ENCODE results near the gene MTHFD2L. TPM values are rescaled to one million over a fixed set of nuclear protein-coding genes. Genes with fewer than 3 reads are reported as not detected.

Gene MTHFD2L
- total RNA-seq, 1 experiment from 2014 or later, result 11.6 TPM

- Mint-ChIP-seq H3K4me3 (ENCODE audit: unreplicated experiment) (no peak overlapping the region), H3K27me3 (ENCODE audit: insufficient read depth, unreplicated experiment) (peaks cover 2% of the 10 kb centered on the region), H3K27ac (ENCODE audit: unreplicated experiment) (no peak overlapping the region), H3K9me3 (ENCODE audit: unreplicated experiment) (no peaks in the 10 kb centered on the region), H3K4me1 (ENCODE audit: low read depth, unreplicated experiment) (no peaks in the 10 kb centered on the region), H3K36me3 (ENCODE audit: insufficient read depth, unreplicated experiment) (no peaks in the 10 kb centered on the region)
- Histone ChIP-seq H3K4me1 (no peaks in the 10 kb centered on the region), H3K4me3 (ENCODE audit: low read depth, low read length) (no peak overlapping the region), H3K27me3 (replicated peaks; ENCODE audit: control insufficient read depth, insufficient read depth, low read length) (no peaks in the 10 kb centered on the region), H3K9me3 (no peaks in the 10 kb centered on the region; the same call in 1 of the 2 replicates), H3K36me3 (ENCODE audit: control insufficient read depth, insufficient read depth, low read length) (no peaks in the 10 kb centered on the region)
- intact Hi-C loops (cut with micrococcal nuclease; ENCODE audit: unreplicated experiment), result no loop called here
- no peak for TF ChIP-seq CTCF (IDR thresholded peaks at IDR 0.05; ENCODE audit: insufficient read depth in 1 of 2, low read depth in 1 of 2, low read length in 1 of 2, severe bottlenecking in 1 of 2, unreplicated experiment in 1 of 2)
- ChIA-PET CTCF (no interaction called here), POLR2A (no interaction called here)
- no TSS peak for BruUV-seq (replicated peaks)
- DNase-seq, result no peak
Measured at GRCh38 chr4:74258963-74259362, 101.0 kb downstream of the MTHFD2L start.

- BruUV-seq (replicated peaks), result no TSS peak
- no peaks in the 10 kb centered on the region for H3K27me3 ChIP-seq (replicated peaks; ENCODE audit: control insufficient read depth, insufficient read depth, low read length)
- ChIA-PET POLR2A (no interaction called here), CTCF (no interaction called here)
- Mint-ChIP-seq H3K4me3 (ENCODE audit: unreplicated experiment) (no peak overlapping the region), H3K36me3 (ENCODE audit: insufficient read depth, unreplicated experiment) (no peaks in the 10 kb centered on the region), H3K9me3 (ENCODE audit: unreplicated experiment) (no peaks in the 10 kb centered on the region), H3K4me1 (ENCODE audit: low read depth, unreplicated experiment) (no peaks in the 10 kb centered on the region), H3K27ac (ENCODE audit: unreplicated experiment) (no peak overlapping the region), H3K27me3 (ENCODE audit: insufficient read depth, unreplicated experiment) (peaks cover 2% of the 10 kb centered on the region)
- intact Hi-C loops (cut with micrococcal nuclease; ENCODE audit: unreplicated experiment), result no loop called here
- TF ChIP-seq CTCF (IDR thresholded peaks at IDR 0.05; ENCODE audit: insufficient read depth in 1 of 2, low read depth in 1 of 2, low read length in 1 of 2, severe bottlenecking in 1 of 2, unreplicated experiment in 1 of 2), result no peak
- no peaks in the 10 kb centered on the region for H3K9me3 ChIP-seq
- no peaks in the 10 kb centered on the region for H3K4me1 ChIP-seq
- H3K36me3 ChIP-seq (ENCODE audit: control insufficient read depth, insufficient read depth, low read length), result no peaks in the 10 kb centered on the region
- no peak overlapping the region for H3K4me3 ChIP-seq (ENCODE audit: low read depth, low read length)
- DNase-seq, result no peak
Measured at GRCh38 chr4:74260036-74260435, 102.1 kb downstream of the MTHFD2L start.

GRCh38 chr4:74262522-74262921 is 104.6 kb downstream of the MTHFD2L start:
- Mint-ChIP-seq H3K4me1 (ENCODE audit: low read depth, unreplicated experiment) (no peaks in the 10 kb centered on the region), H3K27ac (ENCODE audit: unreplicated experiment) (no peak overlapping the region), H3K27me3 (ENCODE audit: insufficient read depth, unreplicated experiment) (peaks cover 2% of the 10 kb centered on the region), H3K36me3 (ENCODE audit: insufficient read depth, unreplicated experiment) (no peaks in the 10 kb centered on the region), H3K9me3 (ENCODE audit: unreplicated experiment) (no peaks in the 10 kb centered on the region), H3K4me3 (ENCODE audit: unreplicated experiment) (no peak overlapping the region)
- Histone ChIP-seq H3K27me3 (replicated peaks; ENCODE audit: control insufficient read depth, insufficient read depth, low read length) (no peaks in the 10 kb centered on the region), H3K4me1 (no peaks in the 10 kb centered on the region), H3K36me3 (ENCODE audit: control insufficient read depth, insufficient read depth, low read length) (no peaks in the 10 kb centered on the region), H3K4me3 (ENCODE audit: low read depth, low read length) (no peak overlapping the region), H3K9me3 (no peaks in the 10 kb centered on the region)
- no peak for DNase-seq
- POLR2A ChIA-PET, result no interaction called here
- BruUV-seq (replicated peaks), result no TSS peak
- TF ChIP-seq CTCF (IDR thresholded peaks at IDR 0.05; ENCODE audit: insufficient read depth in 1 of 2, low read depth in 1 of 2, low read length in 1 of 2, severe bottlenecking in 1 of 2, unreplicated experiment in 1 of 2), result no peak
- intact Hi-C loops (cut with micrococcal nuclease; ENCODE audit: unreplicated experiment), result no loop called here
- CTCF ChIA-PET, result no interaction called here
